DOHH2 (cell line): ENCODE results near the gene SMARCC2.

ENCODE experiments used
- EZH2phosphoT487 ChIP-seq: fragments of 200-600 bp; sonication (generic); IDR thresholded peaks from 2 replicates; pipeline ENCODE4 v1.6.1; 2017; ENCODE audit warnings: borderline replicate concordance, mild to moderate bottlenecking, antibody characterized with exemption, low read length, moderate library complexity, mixed read lengths
- TF ChIP-seq, protein P1 (sequence below): fragments of 200-600 bp; sonication (generic); IDR thresholded peaks from one replicate; pipeline ENCODE4 v1.5.1; 2014; ENCODE audit warnings: antibody characterized with exemption, mild to moderate bottlenecking, low read depth, low read length; ENCODE audit not compliant: poor library complexity, severe bottlenecking

DNA sequence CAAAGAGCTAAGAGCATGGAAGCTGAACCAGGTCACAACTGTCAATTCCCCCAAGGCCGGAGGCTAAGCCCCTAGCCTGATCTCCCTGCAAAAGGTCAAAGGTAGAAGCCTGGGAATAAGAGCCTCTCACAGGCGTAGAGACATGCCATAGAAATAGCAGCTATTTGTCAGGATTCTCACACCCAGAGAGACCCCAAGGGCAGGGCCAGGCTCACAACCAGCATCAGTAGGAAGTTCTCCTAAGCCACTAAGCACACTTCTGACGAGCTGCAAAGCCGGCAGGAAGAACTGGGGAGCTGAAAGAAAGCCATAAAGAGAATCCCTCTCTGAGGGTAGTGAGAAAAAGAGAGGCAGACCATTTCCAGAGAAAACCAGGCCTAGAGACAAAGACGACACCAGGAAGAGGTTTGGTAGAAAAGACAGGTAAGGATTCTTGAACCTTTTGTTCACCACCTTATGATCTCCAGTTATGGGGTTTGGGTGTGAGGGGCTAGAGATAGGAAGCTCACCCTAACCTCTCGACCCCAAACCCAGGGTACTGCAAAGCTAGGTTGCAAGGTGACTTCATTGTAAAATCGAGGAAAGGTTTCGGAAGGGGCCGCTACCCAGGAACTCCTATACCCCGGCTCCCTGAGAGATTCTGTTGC lies 1.0 kb downstream of the SMARCC2 start:
- TF ChIP-seq, protein P1, sequence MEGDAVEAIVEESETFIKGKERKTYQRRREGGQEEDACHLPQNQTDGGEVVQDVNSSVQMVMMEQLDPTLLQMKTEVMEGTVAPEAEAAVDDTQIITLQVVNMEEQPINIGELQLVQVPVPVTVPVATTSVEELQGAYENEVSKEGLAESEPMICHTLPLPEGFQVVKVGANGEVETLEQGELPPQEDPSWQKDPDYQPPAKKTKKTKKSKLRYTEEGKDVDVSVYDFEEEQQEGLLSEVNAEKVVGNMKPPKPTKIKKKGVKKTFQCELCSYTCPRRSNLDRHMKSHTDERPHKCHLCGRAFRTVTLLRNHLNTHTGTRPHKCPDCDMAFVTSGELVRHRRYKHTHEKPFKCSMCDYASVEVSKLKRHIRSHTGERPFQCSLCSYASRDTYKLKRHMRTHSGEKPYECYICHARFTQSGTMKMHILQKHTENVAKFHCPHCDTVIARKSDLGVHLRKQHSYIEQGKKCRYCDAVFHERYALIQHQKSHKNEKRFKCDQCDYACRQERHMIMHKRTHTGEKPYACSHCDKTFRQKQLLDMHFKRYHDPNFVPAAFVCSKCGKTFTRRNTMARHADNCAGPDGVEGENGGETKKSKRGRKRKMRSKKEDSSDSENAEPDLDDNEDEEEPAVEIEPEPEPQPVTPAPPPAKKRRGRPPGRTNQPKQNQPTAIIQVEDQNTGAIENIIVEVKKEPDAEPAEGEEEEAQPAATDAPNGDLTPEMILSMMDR = no peak
- TF ChIP-seq EZH2phosphoT487 = no peak
